Stimulated activated CD4-positive, alpha-beta T cell treated with anti-CD3 and anti-CD28 coated beads, TNF-alpha, amount 100 ng/mL, for 4 hours (primary cell): ENCODE results near the gene CSNK1G1.
"Not testable (repeated sequence)": the region's sequence is repeated elsewhere in the genome, so short reads cannot be mapped to it uniquely, and the experiment has no call there.

Source experiments
- DNase-seq, 3 experiments: peaks; one replicate each; pipeline ENCODE4 v3.0.0-alpha.2; 2020; ENCODE audit warnings: low read depth in 3 of 3

The CSNK1G1 gene

GRCh38 chr15:64349375-64349774, 6.6 kb downstream of the CSNK1G1 start:
- DNase-seq: no peak

DNA sequence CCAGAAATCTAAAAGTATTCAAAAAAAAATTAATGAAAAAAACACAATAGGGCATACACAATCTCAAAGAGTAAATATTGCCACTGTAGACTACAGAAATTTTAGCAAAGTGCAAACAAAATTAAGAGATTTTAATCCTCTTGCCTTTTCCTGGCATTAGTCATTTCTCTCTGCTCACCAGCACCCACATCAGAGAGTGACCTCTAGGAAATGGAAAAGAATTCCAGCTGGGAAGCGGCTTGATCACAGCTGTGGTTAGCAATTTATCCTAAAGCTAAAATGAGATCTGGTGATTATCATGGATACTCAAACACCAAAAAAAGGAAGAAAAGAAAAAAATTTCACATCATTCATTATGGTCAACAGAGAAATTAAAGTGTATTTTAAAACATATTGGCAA, 7.5 kb downstream of the CSNK1G1 start:
- no peak for DNase-seq

GRCh38 chr15:64346242-64346641, 9.7 kb downstream of the CSNK1G1 start:
- not testable (repeated sequence) for DNase-seq

- DNase-seq: no peak
Observed at GRCh38 chr15:64344651-64345294, 11.2 kb downstream of the CSNK1G1 start.

- DNase-seq: no peak
Observed at GRCh38 chr15:64343841-64344240, 12.1 kb downstream of the CSNK1G1 start.

GRCh38 chr15:64343222-64343621, 12.8 kb downstream of the CSNK1G1 start:
- DNase-seq: no peak

GRCh38 chr15:64341961-64342360, 14.0 kb downstream of the CSNK1G1 start:
- no peak for DNase-seq

DNA sequence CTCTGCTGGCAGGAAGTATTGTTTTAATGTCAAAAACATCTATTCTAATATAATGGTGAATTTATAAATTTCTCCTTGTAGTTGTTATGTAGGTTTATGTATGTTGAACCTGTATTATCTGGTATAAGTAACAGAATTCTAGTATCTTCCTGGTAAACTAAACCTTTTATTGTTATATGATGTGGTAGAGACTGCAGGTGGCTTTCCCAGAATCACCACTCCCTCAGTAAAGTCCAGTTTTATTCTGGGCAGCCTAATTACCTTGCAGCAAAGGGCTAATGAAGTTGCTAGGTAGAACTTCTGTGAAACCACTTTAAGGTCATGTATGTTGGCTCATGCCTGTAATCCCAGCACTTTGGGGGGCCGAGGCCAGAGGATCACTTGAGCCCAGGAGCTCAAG, 15.6 kb downstream of the CSNK1G1 start:
- no peak for DNase-seq

DNA sequence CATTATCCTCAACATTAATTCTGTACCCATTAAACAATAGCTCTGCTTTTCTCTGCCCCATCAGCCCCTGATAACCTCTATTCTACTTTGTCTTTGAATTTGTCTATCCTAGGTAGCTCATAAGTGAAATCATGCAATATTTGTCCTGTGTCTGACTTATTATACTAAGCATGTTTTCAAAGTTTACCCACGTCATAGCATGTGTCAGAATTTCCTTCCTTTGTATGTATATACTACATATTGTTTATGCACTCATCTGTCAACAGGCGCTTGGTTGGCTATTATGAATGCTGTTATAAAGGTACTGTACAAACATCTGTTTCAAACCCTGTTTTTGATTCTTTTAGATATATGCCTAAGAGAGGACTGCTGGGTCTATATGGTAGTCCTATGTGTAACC, 18.2 kb downstream of the CSNK1G1 start:
- DNase-seq: no peak

- DNase-seq: peak in 2 of 3 experiments; percentile 13 to 20
Observed at GRCh38 chr15:64333986-64334929, 21.7 kb downstream of the CSNK1G1 start.

DNA sequence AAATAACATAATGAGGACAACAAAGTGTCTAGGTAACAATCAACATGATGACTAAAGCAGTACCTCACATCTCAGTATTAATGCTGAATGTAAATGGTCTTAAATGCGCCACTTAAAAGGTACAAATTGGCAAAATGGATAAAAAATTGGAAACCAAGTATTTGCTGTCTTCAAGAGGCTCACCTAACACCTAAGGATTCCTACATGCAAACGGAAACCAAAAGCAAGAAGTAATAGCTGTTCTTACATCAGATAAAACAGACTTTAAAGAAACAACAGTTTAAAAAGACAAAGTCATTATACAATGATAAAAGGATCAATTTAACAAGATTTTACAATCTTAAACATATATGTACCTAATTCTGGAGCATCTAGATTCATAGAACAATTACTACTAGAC, 22.5 kb downstream of the CSNK1G1 start:
- no peak for DNase-seq

GRCh38 chr15:64331668-64332067, 24.3 kb downstream of the CSNK1G1 start:
- DNase-seq: not testable (repeated sequence)

- not testable (repeated sequence) for DNase-seq
Observed at GRCh38 chr15:64326975-64327374, 29.0 kb downstream of the CSNK1G1 start.

GRCh38 chr15:64326458-64326857, 29.5 kb downstream of the CSNK1G1 start:
- not testable (repeated sequence) for DNase-seq

- no peak for DNase-seq
Observed at GRCh38 chr15:64324165-64324877, 31.7 kb downstream of the CSNK1G1 start.

GRCh38 chr15:64315216-64315615, 40.8 kb downstream of the CSNK1G1 start:
- DNase-seq: no peak

DNA sequence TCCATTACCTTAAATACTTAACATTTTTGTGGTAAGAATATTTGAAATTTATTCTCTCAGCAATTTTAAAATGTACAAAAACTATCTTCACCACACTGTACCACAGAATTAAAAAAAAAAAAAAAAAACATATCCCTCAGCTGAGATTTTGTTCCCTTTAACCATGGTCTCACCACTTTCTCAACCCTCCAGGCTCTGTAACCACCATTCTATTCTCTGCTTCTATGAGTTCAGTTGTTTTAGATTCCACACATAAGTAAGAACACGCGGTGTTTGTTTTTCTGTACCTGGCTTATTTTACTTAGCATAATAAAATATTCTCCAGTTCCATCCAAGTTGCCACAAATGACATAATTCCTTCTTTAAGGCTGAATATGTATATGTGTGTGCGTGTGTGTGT, 41.5 kb downstream of the CSNK1G1 start:
- no peak for DNase-seq

GRCh38 chr15:64311566-64311965, 44.4 kb downstream of the CSNK1G1 start:
- DNase-seq: no peak

GRCh38 chr15:64310036-64310435, 45.9 kb downstream of the CSNK1G1 start:
- DNase-seq: no peak

DNA sequence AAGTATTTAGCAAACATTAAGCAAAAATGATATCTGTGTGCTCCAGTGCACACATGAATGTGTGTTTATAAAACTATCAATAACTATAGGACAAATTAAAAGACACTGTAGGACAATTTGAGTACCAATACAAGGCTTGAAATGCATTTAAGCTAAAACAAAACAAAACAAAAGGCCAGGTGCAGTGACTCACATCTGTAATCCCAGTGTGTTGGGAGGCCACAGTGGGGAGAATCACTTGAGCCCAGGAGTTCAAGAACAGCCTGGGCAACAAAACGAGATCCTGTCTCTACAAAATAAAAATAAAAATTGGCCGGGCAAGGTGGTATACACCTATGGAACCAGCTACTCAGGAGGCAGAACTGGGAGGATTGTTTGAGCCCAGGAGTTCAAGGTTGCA, 50.7 kb downstream of the CSNK1G1 start:
- DNase-seq: no peak

- DNase-seq: no peak
Observed at GRCh38 chr15:64289550-64289949, 66.4 kb downstream of the CSNK1G1 start.

DNA sequence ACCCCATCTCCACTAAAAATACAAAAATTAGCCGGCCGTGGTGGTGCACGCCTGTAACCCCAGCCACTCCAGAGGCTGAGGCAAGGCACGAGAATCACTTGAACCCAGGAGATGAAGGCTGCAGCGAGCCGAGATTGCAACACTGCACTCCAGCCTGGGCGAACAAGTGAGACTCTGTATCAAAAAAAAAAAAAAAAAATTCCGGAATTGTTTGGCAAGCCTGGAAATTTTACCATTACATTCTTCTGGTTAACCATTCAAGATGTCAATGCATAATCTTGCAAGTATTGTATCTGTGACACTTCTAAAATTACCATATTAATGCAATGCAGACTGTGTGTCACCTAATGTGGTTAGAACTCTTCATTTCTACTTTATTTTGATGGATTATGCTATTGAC, 67.0 kb downstream of the CSNK1G1 start:
- no peak for DNase-seq
